BLaER1 treated with 17β-estradiol and CSF1 and Interleukin-3, amounts not matched to agents 10 nM and 100 nM (cell line): ENCODE data around the gene CYP3A4.
"Not testable (repeated sequence)": the region's sequence is repeated elsewhere in the genome, so short reads cannot be mapped to it uniquely, and the experiment has no call there.

Source experiments
- H3K27ac ChIP-seq, 11 experiments: shearing (Covaris generic); formaldehyde crosslinking; 2 replicates each; pipeline ENCODE4 v1.8.1; 2022
- H3K27me3 ChIP-seq, 11 experiments: shearing (Covaris generic); formaldehyde crosslinking; 2 replicates each; pipeline ENCODE4 v1.8.1; 2022
- H3K36me3 ChIP-seq, 11 experiments: shearing (Covaris generic); formaldehyde crosslinking; 2 replicates each; pipeline ENCODE4 v1.8.1; 2022
- H3K4me1 ChIP-seq, 10 experiments: shearing (Covaris generic); formaldehyde crosslinking; 2 replicates each; pipeline ENCODE4 v1.8.1; 2022
- H3K4me2 ChIP-seq, 11 experiments: shearing (Covaris generic); formaldehyde crosslinking; 2 replicates each; pipeline ENCODE4 v1.8.1; 2022
- H3K4me3 ChIP-seq, 10 experiments: shearing (Covaris generic); formaldehyde crosslinking; 2 replicates each; pipeline ENCODE4 v1.8.1; 2022
- H3K9ac ChIP-seq, 11 experiments: shearing (Covaris generic); formaldehyde crosslinking; 2 replicates each; pipeline ENCODE4 v1.8.1; 2022
- H3K9me3 ChIP-seq, 11 experiments: shearing (Covaris generic); formaldehyde crosslinking; replicated peaks in 1 of 11; 2 replicates each; pipeline ENCODE4 v1.8.1; 2022
- H4K20me1 ChIP-seq, 11 experiments: shearing (Covaris generic); formaldehyde crosslinking; 2 replicates each; pipeline ENCODE4 v1.8.1; 2022
- Cebpa-rat ChIP-seq, 11 experiments: shearing (Covaris generic); IDR thresholded peaks; 2 replicates each; pipeline ENCODE4 v1.8.1; 2022

Gene CYP3A4

GRCh38 chr7:99766484-99767099, 17.4 kb downstream of the CYP3A4 start:
- Histone ChIP-seq H3K4me3 (no peak overlapping the region), H3K36me3 (no peaks in the 10 kb centered on the region), H3K9me3 (peaks cover 0 to 16% (median 10%) of the 10 kb centered on the region in 11 experiments; a peak in 12 of 22 replicates), H3K4me2 (peak overlapping the region in 2 of 11 experiments; percentile 48 to 67; a peak in 1 of 22 replicates), H3K27me3 (peaks cover 52 to 94% (median 87%) of the 10 kb centered on the region in 11 experiments), H4K20me1 (peaks cover 0 to 5% (median 0%) of the 10 kb centered on the region in 11 experiments; a peak in 1 of 22 replicates), H3K27ac (no peak overlapping the region), H3K4me1 (peaks cover 12 to 24% (median 17%) of the 10 kb centered on the region in 10 experiments), H3K9ac (no peak overlapping the region)
- TF ChIP-seq Cebpa-rat (IDR thresholded peaks at IDR 0.05) = no peak

- Histone ChIP-seq H3K4me2 (no peak overlapping the region), H3K9ac (no peak overlapping the region), H3K27me3 (peaks cover 49 to 81% (median 68%) of the 10 kb centered on the region in 11 experiments), H3K27ac (no peak overlapping the region), H4K20me1 (peaks cover 0 to 5% (median 0%) of the 10 kb centered on the region in 11 experiments; a peak in 1 of 22 replicates), H3K9me3 (0 out of 22 replicates have a peak, but pooled peaks cover 0 to under 1% (median 0%) of the 10 kb centered on the region in 11 experiments), H3K4me1 (peaks cover 12 to 24% (median 17%) of the 10 kb centered on the region in 10 experiments), H3K36me3 (no peaks in the 10 kb centered on the region), H3K4me3 (no peak overlapping the region)
- no peak for TF ChIP-seq Cebpa-rat (IDR thresholded peaks at IDR 0.05)
These were observed 19.5 kb downstream of the CYP3A4 start for GRCh38 chr7:99764478-99764877.

GRCh38 chr7:99762680-99763327, 21.2 kb downstream of the CYP3A4 start:
- no peak for TF ChIP-seq Cebpa-rat (IDR thresholded peaks at IDR 0.05)
- Histone ChIP-seq H3K4me2 (no peak overlapping the region), H3K9me3 (no peaks in the 10 kb centered on the region), H3K27ac (no peak overlapping the region), H3K4me3 (no peak overlapping the region), H3K4me1 (peaks cover 4 to 11% (median 8%) of the 10 kb centered on the region in 10 experiments; a peak in 19 of 20 replicates), H3K9ac (no peak overlapping the region), H4K20me1 (peaks cover 0 to 5% (median 0%) of the 10 kb centered on the region in 11 experiments; a peak in 1 of 22 replicates), H3K27me3 (peaks cover 45 to 66% (median 55%) of the 10 kb centered on the region in 11 experiments), H3K36me3 (no peaks in the 10 kb centered on the region)

GRCh38 chr7:99755085-99755484, 28.9 kb downstream of the CYP3A4 start:
- Histone ChIP-seq H3K4me1 (no peaks in the 10 kb centered on the region), H3K27me3 (peaks cover 0 to 4% (median 0%) of the 10 kb centered on the region in 11 experiments; a peak in 3 of 22 replicates), H3K36me3 (no peaks in the 10 kb centered on the region), H3K27ac (no peak overlapping the region), H3K4me2 (no peak overlapping the region), H4K20me1 (no peaks in the 10 kb centered on the region), H3K4me3 (no peak overlapping the region), H3K9ac (no peak overlapping the region), H3K9me3 (peaks cover 0 to 4% (median 0%) of the 10 kb centered on the region in 11 experiments; a peak in 1 of 22 replicates)
- no peak for TF ChIP-seq Cebpa-rat (IDR thresholded peaks at IDR 0.05)

- H3K9ac ChIP-seq = no peak overlapping the region
- H3K27me3 ChIP-seq = peaks cover 0 to 4% (median 0%) of the 10 kb centered on the region in 11 experiments; a peak in 3 of 22 replicates
- H3K9me3 ChIP-seq = peaks cover 0 to 4% (median 0%) of the 10 kb centered on the region in 11 experiments; a peak in 1 of 22 replicates
- H3K4me3 ChIP-seq = no peak overlapping the region
- no peaks in the 10 kb centered on the region for H4K20me1 ChIP-seq
- no peak overlapping the region for H3K27ac ChIP-seq
- H3K4me1 ChIP-seq = no peaks in the 10 kb centered on the region
- no peak overlapping the region for H3K4me2 ChIP-seq
- no peaks in the 10 kb centered on the region for H3K36me3 ChIP-seq
- TF ChIP-seq Cebpa-rat (IDR thresholded peaks at IDR 0.05) = no peak
These were observed 31.6 kb downstream of the CYP3A4 start for GRCh38 chr7:99752356-99752755.

- H3K27me3 ChIP-seq, H3K9ac ChIP-seq, H3K27ac ChIP-seq, H3K9me3 ChIP-seq, H3K4me1 ChIP-seq, H4K20me1 ChIP-seq, H3K4me2 ChIP-seq, H3K4me3 ChIP-seq, H3K36me3 ChIP-seq: not testable (repeated sequence)
These were observed 32.5 kb downstream of the CYP3A4 start for GRCh38 chr7:99751322-99752052.

- Histone ChIP-seq H3K9me3 (peaks cover 0 to 16% (median 13%) of the 10 kb centered on the region in 11 experiments; a peak in 18 of 22 replicates), H3K36me3 (no peaks in the 10 kb centered on the region), H3K27me3 (peaks cover 0 to 4% (median 0%) of the 10 kb centered on the region in 11 experiments; a peak in 3 of 22 replicates), H3K9ac (no peak overlapping the region), H3K4me1 (no peaks in the 10 kb centered on the region), H4K20me1 (no peaks in the 10 kb centered on the region), H3K27ac (no peak overlapping the region), H3K4me2 (no peak overlapping the region), H3K4me3 (no peak overlapping the region)
- no peak for TF ChIP-seq Cebpa-rat (IDR thresholded peaks at IDR 0.05)
These were observed 35.0 kb downstream of the CYP3A4 start for GRCh38 chr7:99748846-99749579.

GRCh38 chr7:99746915-99747314, 37.1 kb downstream of the CYP3A4 start:
- H3K9ac ChIP-seq = not testable (repeated sequence)

GRCh38 chr7:99745395-99745794, 38.6 kb downstream of the CYP3A4 start:
- peaks cover 0 to 16% (median 13%) of the 10 kb centered on the region in 11 experiments; a peak in 18 of 22 replicates for H3K9me3 ChIP-seq
- peaks cover 0 to 17% (median 0%) of the 10 kb centered on the region in 10 experiments; a peak in 4 of 20 replicates for H3K4me1 ChIP-seq
- H3K4me3 ChIP-seq, H3K27me3 ChIP-seq, H3K27ac ChIP-seq, H3K9ac ChIP-seq, H3K36me3 ChIP-seq, H3K4me2 ChIP-seq, H4K20me1 ChIP-seq: not testable (repeated sequence)

More at GRCh38 chr7:99746915-99747314, 37.1 kb downstream of the CYP3A4 start:
- H4K20me1 ChIP-seq, H3K4me2 ChIP-seq, H3K36me3 ChIP-seq, H3K27me3 ChIP-seq, H3K27ac ChIP-seq, H3K4me3 ChIP-seq, H3K4me1 ChIP-seq: not testable (repeated sequence)
- H3K9me3 ChIP-seq = peaks cover 0 to 16% (median 13%) of the 10 kb centered on the region in 11 experiments; a peak in 18 of 22 replicates
